ENCODE measurements around the gene FMO2.

Gene FMO2

DNA sequence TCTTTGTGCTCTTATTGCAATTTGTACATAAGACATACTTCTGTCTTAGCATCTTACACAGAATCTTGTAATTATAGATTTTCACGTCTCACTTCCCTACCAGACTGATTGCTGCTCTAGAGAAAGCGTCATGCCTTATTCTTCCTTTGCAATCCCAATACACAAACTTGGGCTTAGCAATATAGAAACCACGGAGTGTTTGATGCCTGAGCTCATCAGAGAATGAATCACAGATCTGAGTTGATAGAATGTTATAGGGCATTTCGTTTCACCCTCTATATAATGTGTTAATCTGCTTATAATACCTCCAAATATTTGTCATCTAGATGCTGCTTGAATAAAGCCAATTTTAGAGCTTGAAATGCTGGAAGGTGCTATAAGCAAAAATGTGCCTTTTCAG lies 69.8 kb downstream of the FMO2 start:
- WGBS, 2 donors (ENCODE audit: extremely low coverage in 2 of 2, insufficient read length in 2 of 2, insufficient replicate concordance in 1 of 2) = no CpG with 5 or more reads among the region's 4 CpGs

DNA sequence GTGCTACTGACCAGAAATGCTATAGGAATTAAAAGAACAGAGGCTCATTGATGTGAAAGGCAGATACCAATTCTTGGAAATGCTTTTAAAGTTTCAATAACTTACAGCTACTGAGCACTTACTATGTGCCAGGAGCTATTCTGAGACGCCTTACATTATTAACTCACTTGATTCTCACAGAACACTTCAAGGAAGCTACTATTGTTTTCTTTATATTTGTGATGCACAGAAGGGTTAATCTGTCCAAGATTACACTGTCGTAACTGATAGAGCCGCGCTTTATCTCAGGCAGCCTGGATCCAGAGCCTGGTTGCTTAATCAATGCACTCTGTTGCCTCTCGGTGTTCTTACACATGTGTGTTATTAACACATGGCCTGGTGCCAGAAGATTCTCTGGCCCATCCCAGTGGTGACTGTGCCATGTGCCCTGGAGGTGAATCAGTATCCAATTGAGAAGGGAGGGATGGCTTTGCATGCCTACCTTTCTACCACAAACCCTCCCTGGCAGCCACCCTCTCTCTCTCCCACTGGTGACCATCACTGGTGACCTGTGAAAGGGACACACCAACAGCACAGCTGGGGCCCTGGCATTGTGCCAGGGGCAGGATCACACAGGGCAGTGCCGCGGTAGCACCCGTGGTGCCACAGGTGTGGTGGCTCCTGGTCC lies 72.0 kb downstream of the FMO2 start:
- no peak overlapping the region for H2AFZ ChIP-seq (ENCODE audit: low read length)
- H4K8ac ChIP-seq (ENCODE audit: low read depth, low read length) = no peak overlapping the region
- H4K91ac ChIP-seq (ENCODE audit: low read depth, low read length, poor library complexity) = no peak overlapping the region
- H3K4me2 ChIP-seq (ENCODE audit: insufficient read depth, low read length, poor library complexity, severe bottlenecking) = no peak overlapping the region
- no peaks in the 10 kb centered on the region for H3K36me3 ChIP-seq (replicated peaks in 1 of 2; ENCODE audit: control insufficient read depth in 2 of 2, insufficient read depth in 2 of 2, low read length in 2 of 2)
- no peaks in the 10 kb centered on the region for H3K9me3 ChIP-seq (replicated peaks in 1 of 2; ENCODE audit: control insufficient read depth in 2 of 2, insufficient read depth in 1 of 2, low read depth in 1 of 2, low read length in 2 of 2)
- H3K4ac ChIP-seq (ENCODE audit: low read length) = no peak overlapping the region
- no peak overlapping the region for H2BK5ac ChIP-seq (ENCODE audit: low read length)
- WGBS, 2 donors (ENCODE audit: extremely low coverage in 2 of 2, insufficient read length in 2 of 2, insufficient replicate concordance in 1 of 2) = no CpG with 5 or more reads among the region's 8 CpGs
- H3K79me1 ChIP-seq (ENCODE audit: low read depth, low read length) = no peaks in the 10 kb centered on the region
- peaks cover 0 to 6% (median 0%) of the 10 kb centered on the region in 3 experiments for H3K27me3 ChIP-seq (ENCODE audit: control insufficient read depth in 3 of 3, insufficient read depth in 3 of 3, low read depth in 1 of 3, low read length in 3 of 3)
- H3K18ac ChIP-seq (ENCODE audit: low read length) = peak overlapping the region; percentile 60
- no peak overlapping the region for H3K9ac ChIP-seq (ENCODE audit: low read depth, low read length, poor library complexity)
- H3K27ac ChIP-seq (replicated peaks; ENCODE audit: low read length) = no peak overlapping the region
- H2BK120ac ChIP-seq (ENCODE audit: low read depth, low read length) = no peak overlapping the region
- no peak overlapping the region for H2BK12ac ChIP-seq (ENCODE audit: low read length)
- no peak overlapping the region for H2AK5ac ChIP-seq (ENCODE audit: low read depth, low read length)
- no peak for DNase-seq (ENCODE audit: low spot score)
- peak overlapping the region; percentile 82 for H3K14ac ChIP-seq (ENCODE audit: low read length)
- H2BK15ac ChIP-seq (ENCODE audit: low read length) = peak overlapping the region; percentile 42
- H3K4me1 ChIP-seq (ENCODE audit: control insufficient read depth in 2 of 2, insufficient read depth in 1 of 2, low read depth in 1 of 2, low read length in 2 of 2) = peaks cover 0 to 13% of the 10 kb centered on the region in 2 donors
- H3K23ac ChIP-seq (ENCODE audit: low read depth, low read length, poor library complexity) = peak overlapping the region; percentile 14
- peak overlapping the region in 1 of 2 donors; percentile 14 for H3K4me3 ChIP-seq (ENCODE audit: low read length in 2 of 2)

More for the DNA sequence above, 69.8 kb downstream of the FMO2 start:
- Histone ChIP-seq H3K4ac (ENCODE audit: low read length) (no peak overlapping the region), H3K9ac (ENCODE audit: low read depth, low read length, poor library complexity) (no peak overlapping the region), H3K23ac (ENCODE audit: low read depth, low read length, poor library complexity) (no peak overlapping the region), H2AK5ac (ENCODE audit: low read depth, low read length) (no peak overlapping the region), H2BK120ac (ENCODE audit: low read depth, low read length) (no peak overlapping the region), H3K4me2 (ENCODE audit: insufficient read depth, low read length, poor library complexity, severe bottlenecking) (no peak overlapping the region), H3K18ac (ENCODE audit: low read length) (no peak overlapping the region), H4K91ac (ENCODE audit: low read depth, low read length, poor library complexity) (no peak overlapping the region), H3K27me3 (ENCODE audit: control insufficient read depth in 3 of 3, insufficient read depth in 3 of 3, low read depth in 1 of 3, low read length in 3 of 3) (peaks cover 0 to 23% (median 0%) of the 10 kb centered on the region in 3 experiments), H3K9me3 (replicated peaks in 1 of 2; ENCODE audit: control insufficient read depth in 2 of 2, insufficient read depth in 1 of 2, low read depth in 1 of 2, low read length in 2 of 2) (no peaks in the 10 kb centered on the region), H2BK12ac (ENCODE audit: low read length) (no peak overlapping the region), H3K79me1 (ENCODE audit: low read depth, low read length) (no peaks in the 10 kb centered on the region), H3K36me3 (replicated peaks in 1 of 2; ENCODE audit: control insufficient read depth in 2 of 2, insufficient read depth in 2 of 2, low read length in 2 of 2) (no peaks in the 10 kb centered on the region), H2BK15ac (ENCODE audit: low read length) (no peak overlapping the region), H3K4me1 (ENCODE audit: control insufficient read depth in 2 of 2, insufficient read depth in 1 of 2, low read depth in 1 of 2, low read length in 2 of 2) (peaks cover 0 to 13% of the 10 kb centered on the region in 2 donors), H2BK5ac (ENCODE audit: low read length) (no peak overlapping the region), H4K8ac (ENCODE audit: low read depth, low read length) (no peak overlapping the region), H2AFZ (ENCODE audit: low read length) (no peak overlapping the region), H3K14ac (ENCODE audit: low read length) (no peak overlapping the region), H3K4me3 (ENCODE audit: low read length in 2 of 2) (no peak overlapping the region), H3K27ac (replicated peaks; ENCODE audit: low read length) (no peak overlapping the region)
- no peak for DNase-seq (ENCODE audit: low spot score)

DNA sequence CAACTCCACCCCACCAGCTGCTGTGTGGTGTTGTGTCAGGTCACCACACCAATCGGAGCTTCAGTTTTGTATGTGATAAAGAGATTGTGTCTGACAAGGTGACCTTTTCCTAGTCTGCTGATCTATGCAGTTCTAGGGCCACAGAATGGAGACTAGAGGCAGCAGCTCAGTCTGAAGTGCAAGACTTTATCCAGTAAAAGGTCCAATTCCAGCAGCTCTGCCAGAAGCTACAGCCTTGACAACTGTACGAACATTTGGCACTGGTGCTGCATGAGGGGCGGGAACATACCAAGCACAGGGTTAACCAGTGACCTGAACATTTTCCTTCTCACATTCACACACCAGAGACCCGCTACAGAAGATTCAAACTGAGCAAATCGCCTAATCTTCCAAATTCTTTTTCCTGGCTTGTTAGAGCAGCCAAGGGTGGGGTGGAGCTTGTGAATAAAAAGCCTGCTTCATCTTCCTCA lies 72.5 kb downstream of the FMO2 start:
- Histone ChIP-seq H3K4ac (ENCODE audit: low read length) (no peak overlapping the region), H2AFZ (ENCODE audit: low read length) (no peak overlapping the region), H2BK120ac (ENCODE audit: low read depth, low read length) (no peak overlapping the region), H3K4me3 (ENCODE audit: low read length in 2 of 2) (peak overlapping the region in 1 of 2 donors; percentile 14), H2AK5ac (ENCODE audit: low read depth, low read length) (no peak overlapping the region), H3K9me3 (replicated peaks in 1 of 2; ENCODE audit: control insufficient read depth in 2 of 2, insufficient read depth in 1 of 2, low read depth in 1 of 2, low read length in 2 of 2) (no peaks in the 10 kb centered on the region), H3K14ac (ENCODE audit: low read length) (peak overlapping the region; percentile 82), H3K79me1 (ENCODE audit: low read depth, low read length) (no peaks in the 10 kb centered on the region), H2BK5ac (ENCODE audit: low read length) (no peak overlapping the region), H3K27me3 (ENCODE audit: control insufficient read depth in 3 of 3, insufficient read depth in 3 of 3, low read depth in 1 of 3, low read length in 3 of 3) (peaks cover 0 to 2% (median 0%) of the 10 kb centered on the region in 3 experiments), H2BK15ac (ENCODE audit: low read length) (peak overlapping the region; percentile 42), H3K27ac (replicated peaks; ENCODE audit: low read length) (no peak overlapping the region), H3K23ac (ENCODE audit: low read depth, low read length, poor library complexity) (no peak overlapping the region), H2BK12ac (ENCODE audit: low read length) (no peak overlapping the region), H3K18ac (ENCODE audit: low read length) (no peak overlapping the region), H3K4me2 (ENCODE audit: insufficient read depth, low read length, poor library complexity, severe bottlenecking) (no peak overlapping the region), H4K91ac (ENCODE audit: low read depth, low read length, poor library complexity) (no peak overlapping the region), H3K9ac (ENCODE audit: low read depth, low read length, poor library complexity) (no peak overlapping the region), H4K8ac (ENCODE audit: low read depth, low read length) (no peak overlapping the region), H3K36me3 (replicated peaks in 1 of 2; ENCODE audit: control insufficient read depth in 2 of 2, insufficient read depth in 2 of 2, low read length in 2 of 2) (no peaks in the 10 kb centered on the region), H3K4me1 (ENCODE audit: control insufficient read depth in 2 of 2, insufficient read depth in 1 of 2, low read depth in 1 of 2, low read length in 2 of 2) (peaks cover 0 to 13% of the 10 kb centered on the region in 2 donors)
- no CpG with 5 or more reads among the region's 5 CpGs for WGBS, 2 donors (ENCODE audit: extremely low coverage in 2 of 2, insufficient read length in 2 of 2, insufficient replicate concordance in 1 of 2)
- no peak for DNase-seq (ENCODE audit: low spot score)

DNA sequence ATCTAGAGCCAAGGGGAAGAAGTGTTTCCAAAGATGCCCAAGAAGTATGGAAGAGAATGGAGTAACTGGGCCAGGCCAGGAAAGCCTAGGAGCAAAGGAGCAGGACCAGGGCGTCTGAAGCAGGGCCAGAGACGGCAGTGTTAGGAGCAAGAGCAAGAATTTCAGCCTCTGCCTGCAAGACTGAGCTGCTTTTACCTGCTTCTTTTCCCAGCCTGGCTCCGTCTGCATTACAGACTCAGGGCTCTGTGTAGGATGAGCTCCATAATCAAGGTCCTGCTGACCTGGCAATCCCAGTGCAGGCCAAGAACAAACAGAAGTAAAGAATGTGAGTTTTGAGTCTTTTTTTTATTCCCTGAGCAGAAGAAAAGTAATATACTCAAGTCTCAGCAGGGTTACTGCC lies 73.3 kb downstream of the FMO2 start:
- H3K27ac ChIP-seq (replicated peaks; ENCODE audit: low read length) = no peak overlapping the region

More for the DNA sequence above, 73.3 kb downstream of the FMO2 start:
- H2BK120ac ChIP-seq (ENCODE audit: low read depth, low read length) = no peak overlapping the region
- no peak overlapping the region for H3K9ac ChIP-seq (ENCODE audit: low read depth, low read length, poor library complexity)
- H3K36me3 ChIP-seq (replicated peaks in 1 of 2; ENCODE audit: control insufficient read depth in 2 of 2, insufficient read depth in 2 of 2, low read length in 2 of 2) = no peaks in the 10 kb centered on the region
- H3K4ac ChIP-seq (ENCODE audit: low read length) = no peak overlapping the region
- H2BK5ac ChIP-seq (ENCODE audit: low read length) = no peak overlapping the region
- no peak overlapping the region for H3K4me3 ChIP-seq (ENCODE audit: low read length in 2 of 2)
- no peak overlapping the region for H2AK5ac ChIP-seq (ENCODE audit: low read depth, low read length)
- DNase-seq (ENCODE audit: low spot score) = no peak
- H3K27me3 ChIP-seq (ENCODE audit: control insufficient read depth in 3 of 3, insufficient read depth in 3 of 3, low read depth in 1 of 3, low read length in 3 of 3) = peaks cover 0 to 2% (median 0%) of the 10 kb centered on the region in 3 experiments
- H2AFZ ChIP-seq (ENCODE audit: low read length) = peak overlapping the region; percentile 0
- no peak overlapping the region for H3K18ac ChIP-seq (ENCODE audit: low read length)
- no peaks in the 10 kb centered on the region for H3K79me1 ChIP-seq (ENCODE audit: low read depth, low read length)
- no peak overlapping the region for H2BK15ac ChIP-seq (ENCODE audit: low read length)
- H4K8ac ChIP-seq (ENCODE audit: low read depth, low read length) = no peak overlapping the region
- no peak overlapping the region for H3K4me2 ChIP-seq (ENCODE audit: insufficient read depth, low read length, poor library complexity, severe bottlenecking)
- H3K4me1 ChIP-seq (ENCODE audit: control insufficient read depth in 2 of 2, insufficient read depth in 1 of 2, low read depth in 1 of 2, low read length in 2 of 2) = peaks cover 0 to 13% of the 10 kb centered on the region in 2 donors
- H2BK12ac ChIP-seq (ENCODE audit: low read length) = no peak overlapping the region
- WGBS, 2 donors (ENCODE audit: extremely low coverage in 2 of 2, insufficient read length in 2 of 2, insufficient replicate concordance in 1 of 2) = no CpG with 5 or more reads among the region's 3 CpGs
- no peaks in the 10 kb centered on the region for H3K9me3 ChIP-seq (replicated peaks in 1 of 2; ENCODE audit: control insufficient read depth in 2 of 2, insufficient read depth in 1 of 2, low read depth in 1 of 2, low read length in 2 of 2)
- no peak overlapping the region for H4K91ac ChIP-seq (ENCODE audit: low read depth, low read length, poor library complexity)
- no peak overlapping the region for H3K23ac ChIP-seq (ENCODE audit: low read depth, low read length, poor library complexity)
- no peak overlapping the region for H3K14ac ChIP-seq (ENCODE audit: low read length)
